Activated T-cell treated with anti-CD3 and anti-CD28 coated beads, Interleukin-2, amount 50 U/mL, for 4 hours (primary cell): ENCODE data around the gene PMP22. TPM values are rescaled to one million over a fixed set of nuclear protein-coding genes. Genes with fewer than 3 reads are reported as not detected.
A peak's percentile ranks its signal among the peaks of the same experiment; 100 is the strongest.

Source experiments
- ATAC-seq, 2 donors: fragments of 200-7000 bp; cut with Tn5 transposase; one replicate each; pipeline ENCODE4 v1.10.0; 2021
- DNase-seq: peaks from one replicate; pipeline ENCODE4 v3.0.0-alpha.2; 2020
- H3K27me3 Mint-ChIP-seq: one replicate; pipeline ENCODE4 v1.8.0; 2021; ENCODE audit warnings: low read depth, mixed read lengths
- H3K36me3 Mint-ChIP-seq: one replicate; pipeline ENCODE4 v1.8.0; 2022; ENCODE audit warnings: mixed read lengths; ENCODE audit not compliant: insufficient read depth
- H3K4me1 Mint-ChIP-seq: one replicate; pipeline ENCODE4 v1.8.0; 2021; ENCODE audit warnings: low read depth, mixed read lengths
- H3K4me3 Mint-ChIP-seq: one replicate; pipeline ENCODE4 v1.8.0; 2021; ENCODE audit warnings: mild to moderate bottlenecking, moderate library complexity, mixed read lengths
- H3K9me3 Mint-ChIP-seq: one replicate; pipeline ENCODE4 v1.8.0; 2021; ENCODE audit warnings: mixed read lengths
- total RNA-seq, 3 donors: library from RNA; stranded (reverse); gene quantifications; one replicate each; pipeline ENCODE4 v1.2.1, GENCODE V29; 2021

PMP22 gene
- total RNA-seq, 3 donors from 2014 or later, result 0.32 to 0.41 TPM; not detected in 1

GRCh38 chr17:15255713-15256454 is 9.2 kb downstream of the PMP22 start:
- Mint-ChIP-seq H3K4me1 (peaks cover 10% of the 10 kb centered on the region), H3K27me3 (peaks cover 51% of the 10 kb centered on the region), H3K9me3 (no peaks in the 10 kb centered on the region), H3K4me3 (no peak overlapping the region), H3K36me3 (no peaks in the 10 kb centered on the region)
- ATAC-seq (no peak), DNase-seq (no peak)

- no peaks in the 10 kb centered on the region for H3K9me3 Mint-ChIP-seq
- no peak overlapping the region for H3K4me3 Mint-ChIP-seq
- ATAC-seq (no peak), DNase-seq (no peak)
- H3K4me1 Mint-ChIP-seq, result no peaks in the 10 kb centered on the region
- peaks cover 17% of the 10 kb centered on the region for H3K27me3 Mint-ChIP-seq
- no peaks in the 10 kb centered on the region for H3K36me3 Mint-ChIP-seq
These were observed 14.8 kb downstream of the PMP22 start for GRCh38 chr17:15250135-15250860.

DNA sequence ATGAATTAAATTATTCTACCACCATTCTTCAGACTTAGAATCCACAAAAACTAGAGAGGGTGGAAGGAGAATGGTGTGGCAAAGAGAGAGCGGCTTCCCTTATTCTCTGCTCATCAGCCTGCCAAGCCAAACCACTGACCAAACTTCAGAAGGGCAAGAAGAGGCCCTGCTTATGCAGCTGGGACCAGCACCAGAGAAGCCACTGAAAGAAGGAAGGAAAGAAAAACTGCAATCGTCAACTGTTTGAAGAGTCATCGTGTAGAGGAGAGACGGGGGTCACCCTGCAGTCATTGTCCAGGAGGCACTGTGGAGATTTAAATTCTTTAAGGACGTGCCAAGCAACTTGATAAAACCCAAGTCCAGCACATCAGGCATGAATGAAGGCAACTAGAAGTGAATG is 15.6 kb downstream of the PMP22 start:
- no peaks in the 10 kb centered on the region for H3K4me1 Mint-ChIP-seq
- H3K27me3 Mint-ChIP-seq, result peaks cover 15% of the 10 kb centered on the region
- DNase-seq (no peak), ATAC-seq (no peak)
- H3K9me3 Mint-ChIP-seq, result no peaks in the 10 kb centered on the region
- H3K36me3 Mint-ChIP-seq, result no peaks in the 10 kb centered on the region
- H3K4me3 Mint-ChIP-seq, result no peak overlapping the region

DNA sequence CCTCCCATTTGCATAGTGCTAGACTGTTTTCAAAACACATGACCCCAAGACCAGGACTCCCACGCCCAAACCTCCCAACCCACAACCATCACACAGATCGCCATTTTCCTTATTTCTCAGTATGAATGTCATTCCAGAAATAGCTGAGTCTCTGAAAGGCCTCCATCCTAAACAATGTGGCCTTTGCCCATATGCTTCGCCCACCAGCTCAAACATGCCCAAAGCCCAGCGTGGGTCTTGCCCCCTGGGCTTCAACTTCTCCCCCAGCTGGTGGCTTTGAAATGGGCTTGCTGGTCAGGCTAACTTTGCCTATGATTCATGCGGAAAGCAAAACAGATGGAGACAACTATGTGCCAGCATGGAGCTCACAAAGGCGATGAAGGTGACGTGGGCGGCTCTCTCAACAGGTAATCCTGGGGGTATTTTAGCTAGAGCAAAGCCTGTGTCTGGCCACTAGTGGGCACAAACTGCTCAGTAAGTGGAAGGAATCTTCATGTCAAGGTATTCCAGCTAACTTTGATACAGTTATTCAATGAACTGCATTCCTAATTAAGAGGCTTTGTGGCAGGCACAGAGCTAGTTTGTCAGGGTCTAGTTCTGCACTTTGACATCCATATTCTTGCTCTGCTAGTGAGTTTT is 17.1 kb downstream of the PMP22 start:
- Mint-ChIP-seq H3K4me3 (no peak overlapping the region), H3K36me3 (no peaks in the 10 kb centered on the region), H3K9me3 (no peaks in the 10 kb centered on the region), H3K4me1 (no peaks in the 10 kb centered on the region), H3K27me3 (peaks cover 9% of the 10 kb centered on the region)
- ATAC-seq (no peak), DNase-seq (no peak)

DNA sequence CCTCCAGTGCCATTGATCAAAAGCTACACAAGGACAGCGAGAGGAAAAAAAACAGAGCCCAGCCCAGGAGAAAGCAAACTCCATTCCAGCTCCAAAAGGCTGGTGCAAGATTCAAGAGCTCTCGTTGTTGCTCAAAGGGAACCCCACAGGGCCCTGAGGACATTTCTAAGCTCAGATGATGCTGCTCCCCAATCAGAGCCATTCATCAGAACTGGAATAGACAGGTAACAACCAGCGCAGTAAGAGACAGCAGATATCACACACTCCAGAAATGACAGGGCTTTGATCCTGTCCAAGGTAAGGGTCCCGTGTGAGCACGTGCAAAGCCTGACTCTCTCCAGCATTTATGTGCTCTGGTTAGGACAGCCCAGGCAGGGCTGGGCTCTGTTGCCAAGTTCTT is 20.1 kb downstream of the PMP22 start:
- no peak overlapping the region for H3K4me3 Mint-ChIP-seq
- peaks cover 14% of the 10 kb centered on the region for H3K27me3 Mint-ChIP-seq
- H3K36me3 Mint-ChIP-seq, result no peaks in the 10 kb centered on the region
- DNase-seq (no peak), ATAC-seq (no peak)
- H3K4me1 Mint-ChIP-seq, result no peaks in the 10 kb centered on the region
- H3K9me3 Mint-ChIP-seq, result peaks cover 7% of the 10 kb centered on the region

DNA sequence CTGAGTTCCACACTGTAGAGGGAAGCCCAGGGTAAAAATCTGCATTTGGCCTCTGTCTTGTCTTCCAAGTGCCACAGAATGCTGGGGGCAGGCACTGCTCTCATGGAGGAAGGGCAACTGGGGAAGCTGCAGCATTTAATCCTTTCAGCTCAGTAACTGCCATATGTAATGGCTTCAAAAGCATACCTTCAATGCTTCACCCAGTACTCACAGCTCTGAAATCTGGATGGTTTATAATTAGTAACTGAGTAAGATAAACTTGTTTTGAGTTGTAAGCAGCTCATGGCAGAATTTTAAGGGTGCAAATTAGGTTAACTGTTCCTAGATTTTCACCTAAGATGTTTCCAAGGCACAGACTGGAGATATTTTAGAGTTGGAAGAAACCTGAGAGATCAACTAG is 24.5 kb downstream of the PMP22 start:
- H3K27me3 Mint-ChIP-seq, result peaks cover 21% of the 10 kb centered on the region

GRCh38 chr17:15239491-15239890 is 25.6 kb downstream of the PMP22 start:
- Mint-ChIP-seq H3K36me3 (no peaks in the 10 kb centered on the region), H3K4me3 (no peak overlapping the region), H3K9me3 (peaks cover 7% of the 10 kb centered on the region), H3K4me1 (peaks cover 5% of the 10 kb centered on the region), H3K27me3 (peaks cover 21% of the 10 kb centered on the region)
- no peak for DNase-seq
- no peak for ATAC-seq

More for the DNA sequence above, 24.5 kb downstream of the PMP22 start:
- no peaks in the 10 kb centered on the region for H3K36me3 Mint-ChIP-seq
- peaks cover 7% of the 10 kb centered on the region for H3K9me3 Mint-ChIP-seq
- H3K4me3 Mint-ChIP-seq, result no peak overlapping the region
- DNase-seq (no peak), ATAC-seq (no peak)
- peaks cover 5% of the 10 kb centered on the region for H3K4me1 Mint-ChIP-seq

DNA sequence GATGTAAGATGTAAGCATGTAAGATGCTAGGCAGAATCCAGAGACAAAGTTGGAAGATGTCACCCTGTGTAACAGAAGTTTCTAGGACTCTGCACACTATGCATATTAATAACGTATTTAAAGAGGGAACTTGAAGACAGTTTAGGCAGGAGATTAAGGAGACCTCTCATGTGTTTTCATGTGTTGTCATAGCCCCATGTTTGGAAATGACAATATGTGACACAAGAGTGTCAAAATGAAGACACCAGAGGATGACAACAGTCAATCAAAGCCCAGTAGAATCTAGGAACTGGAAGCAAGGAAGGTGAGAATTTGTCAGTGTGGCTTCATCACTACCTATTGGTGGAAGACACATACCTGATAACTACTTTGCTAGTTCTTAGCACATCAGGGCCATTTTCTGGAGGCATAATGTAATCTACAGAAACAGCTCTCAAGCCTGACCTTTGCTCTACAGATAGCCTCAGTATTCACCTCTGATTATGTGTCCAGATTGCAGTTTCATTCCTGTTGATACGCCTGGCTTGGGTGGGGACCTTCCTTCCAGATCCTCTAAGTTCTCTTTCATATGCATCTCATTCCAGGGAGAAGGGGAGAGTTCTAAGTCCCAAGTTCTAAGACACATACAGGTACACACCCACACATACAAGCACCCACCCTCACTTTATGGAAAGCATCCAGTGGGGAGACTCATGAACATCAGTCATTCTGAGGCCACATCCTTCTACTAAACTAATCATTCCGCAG is 26.3 kb downstream of the PMP22 start:
- peaks cover 7% of the 10 kb centered on the region for H3K9me3 Mint-ChIP-seq
- H3K4me1 Mint-ChIP-seq, result peaks cover 5% of the 10 kb centered on the region
- no peak overlapping the region for H3K4me3 Mint-ChIP-seq
- peaks cover 21% of the 10 kb centered on the region for H3K27me3 Mint-ChIP-seq
- no peaks in the 10 kb centered on the region for H3K36me3 Mint-ChIP-seq
- DNase-seq (no peak), ATAC-seq (no peak)

GRCh38 chr17:15238057-15238456 is 27.1 kb downstream of the PMP22 start:
- no peak for ATAC-seq

DNA sequence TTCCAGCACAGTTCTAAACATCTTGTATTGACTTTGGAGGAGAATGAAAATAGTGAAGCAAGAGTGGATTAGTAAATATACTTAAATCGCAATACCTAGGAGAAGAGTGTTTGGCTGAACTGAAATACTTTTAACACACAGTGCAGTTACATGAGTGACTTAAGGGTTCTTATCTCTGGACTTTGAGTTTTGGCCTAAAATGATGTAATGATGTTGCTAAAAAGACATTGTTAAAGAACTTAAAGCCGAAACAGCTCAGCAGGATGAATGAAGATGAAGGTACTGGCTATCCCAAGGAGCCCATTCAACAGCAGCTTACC is 28.1 kb downstream of the PMP22 start:
- Mint-ChIP-seq H3K27me3 (peaks cover 14% of the 10 kb centered on the region), H3K36me3 (no peaks in the 10 kb centered on the region), H3K9me3 (no peaks in the 10 kb centered on the region), H3K4me3 (no peak overlapping the region), H3K4me1 (peaks cover 5% of the 10 kb centered on the region)
- no peak for DNase-seq
- ATAC-seq, result no peak

More at GRCh38 chr17:15238057-15238456, 27.1 kb downstream of the PMP22 start:
- H3K4me3 Mint-ChIP-seq, result no peak overlapping the region
- H3K4me1 Mint-ChIP-seq, result peaks cover 5% of the 10 kb centered on the region
- H3K36me3 Mint-ChIP-seq, result no peaks in the 10 kb centered on the region
- peaks cover 18% of the 10 kb centered on the region for H3K27me3 Mint-ChIP-seq
- H3K9me3 Mint-ChIP-seq, result peaks cover 7% of the 10 kb centered on the region
- no peak for DNase-seq

- no peaks in the 10 kb centered on the region for H3K9me3 Mint-ChIP-seq
- ATAC-seq (peak; percentile 36 to 51), DNase-seq (no peak)
- H3K36me3 Mint-ChIP-seq, result no peaks in the 10 kb centered on the region
- peaks cover 12% of the 10 kb centered on the region for H3K27me3 Mint-ChIP-seq
- peaks cover 5% of the 10 kb centered on the region for H3K4me1 Mint-ChIP-seq
- no peak overlapping the region for H3K4me3 Mint-ChIP-seq
These were observed 28.6 kb downstream of the PMP22 start for GRCh38 chr17:15236281-15237105.

DNA sequence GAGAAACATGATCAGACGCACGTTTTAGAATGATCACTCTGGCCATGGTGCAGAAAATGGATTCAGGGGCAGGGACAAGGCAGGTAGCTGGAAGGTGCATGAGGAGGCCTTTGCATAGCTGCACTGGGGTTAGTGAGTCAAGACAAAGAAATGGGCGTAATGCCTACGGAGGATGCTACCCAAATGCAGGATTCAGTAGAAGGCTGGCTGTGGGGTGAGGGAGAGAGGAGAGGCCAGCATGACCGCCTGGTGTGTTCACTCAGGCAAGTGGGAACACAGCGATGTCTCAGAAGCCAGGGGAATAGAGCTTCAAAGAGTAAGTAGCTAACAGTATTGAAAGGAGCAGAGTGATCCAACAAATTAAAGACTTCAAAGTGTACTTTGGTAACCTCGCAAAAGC is 31.2 kb downstream of the PMP22 start:
- Mint-ChIP-seq H3K27me3 (peaks cover 8% of the 10 kb centered on the region), H3K4me1 (peaks cover 5% of the 10 kb centered on the region), H3K36me3 (no peaks in the 10 kb centered on the region), H3K4me3 (no peak overlapping the region), H3K9me3 (no peaks in the 10 kb centered on the region)
- DNase-seq (no peak), ATAC-seq (no peak)

GRCh38 chr17:15233022-15233805 is 31.9 kb downstream of the PMP22 start:
- H3K4me3 Mint-ChIP-seq, result no peak overlapping the region
- peaks cover 4% of the 10 kb centered on the region for H3K27me3 Mint-ChIP-seq
- ATAC-seq (peak; percentile 64 to 74), DNase-seq (no peak)
- H3K9me3 Mint-ChIP-seq, result no peaks in the 10 kb centered on the region
- no peaks in the 10 kb centered on the region for H3K36me3 Mint-ChIP-seq
- peaks cover 5% of the 10 kb centered on the region for H3K4me1 Mint-ChIP-seq
